Fibroblast of lung (primary cell): ENCODE results near the gene NAGLU. TPM values are rescaled to one million over a fixed set of nuclear protein-coding genes. Genes with fewer than 3 reads are reported as not detected.
"Not testable (repeated sequence)": the region's sequence is repeated elsewhere in the genome, so short reads cannot be mapped to it uniquely, and the experiment has no call there.

Experiments used
- DNase-seq, 2 donors: peaks; one replicate each; pipeline versions ENCODE4 v3.0.0 to v3.0.0-alpha.2; 2010; ENCODE audit warnings: low read depth in 2 of 2
- H2AFZ ChIP-seq: 2 replicates; pipeline ENCODE4 v1.5.1; 2012; ENCODE audit warnings: low read length, control low read depth, inconsistent platforms
- H3K27ac ChIP-seq: 2 replicates; pipeline ENCODE4 v1.5.1; 2011; ENCODE audit warnings: low read length, control low read depth; ENCODE audit not compliant: insufficient read depth
- H3K27me3 ChIP-seq: 2 replicates; pipeline ENCODE4 v1.5.1; 2011; ENCODE audit warnings: mild to moderate bottlenecking, low read length; ENCODE audit not compliant: control insufficient read depth, insufficient read depth
- H3K36me3 ChIP-seq: 2 replicates; pipeline ENCODE4 v1.5.1; 2011; ENCODE audit warnings: low read length; ENCODE audit not compliant: control insufficient read depth, insufficient read depth
- H3K4me1 ChIP-seq: 2 replicates; pipeline ENCODE4 v1.5.1; 2011; ENCODE audit warnings: low read length; ENCODE audit not compliant: control insufficient read depth, insufficient read depth; ENCODE audit errors: extremely low read depth
- H3K4me2 ChIP-seq: 2 replicates; pipeline ENCODE4 v1.5.1; 2011; ENCODE audit warnings: low read length, control low read depth; ENCODE audit not compliant: insufficient read depth; ENCODE audit errors: extremely low read depth
- H3K4me3 ChIP-seq, 4 experiments: fragments of 200-600 bp in 1 of 4; sonication (generic) in 1 of 4; replicated peaks in 1 of 4; 2 replicates each; pipeline ENCODE4 v1.5.1; 2011 to 2016; ENCODE audit warnings: low read length in 4 of 4, low read depth in 3 of 4, mild to moderate bottlenecking in 3 of 4, control low read depth in 2 of 4, inconsistent platforms in 1 of 4, mixed read lengths in 1 of 4; ENCODE audit not compliant: insufficient read depth in 1 of 4; ENCODE audit errors: control extremely low read depth in 1 of 4
- H3K79me2 ChIP-seq: 2 replicates; pipeline ENCODE4 v1.5.1; 2012; ENCODE audit warnings: mild to moderate bottlenecking, low read length, inconsistent platforms; ENCODE audit not compliant: control insufficient read depth, insufficient read depth
- H3K9ac ChIP-seq: 2 replicates; pipeline ENCODE4 v1.5.1; 2011; ENCODE audit warnings: mild to moderate bottlenecking, low read length, control low read depth; ENCODE audit not compliant: insufficient read depth
- H3K9me3 ChIP-seq: 2 replicates; pipeline ENCODE4 v1.5.1; 2012; ENCODE audit warnings: low read depth, low read length; ENCODE audit not compliant: control insufficient read depth, insufficient read depth
- H4K20me1 ChIP-seq: 2 replicates; pipeline ENCODE4 v1.5.1; 2011; ENCODE audit warnings: low read length; ENCODE audit not compliant: control insufficient read depth, insufficient read depth; ENCODE audit errors: extremely low read depth
- EZH2 ChIP-seq: IDR thresholded peaks from 2 replicates; pipeline ENCODE4 v1.5.1; 2012; ENCODE audit warnings: low read length, control low read depth, mild to moderate bottlenecking; ENCODE audit errors: missing control alignments
- polyA plus RNA-seq, 2 donors: library from polyadenylated mRNA; depleted of rRNA in 1 of 2; stranded (reverse) in 1 of 2; unstranded in 1 of 2; fragments of >200 nt; gene quantifications; 2 replicates each; pipeline ENCODE4 v1.2.1, GENCODE V29; 2011 to 2012; ENCODE audit warnings: missing spikeins in 1 of 2
- total RNA-seq: library from RNA; depleted of rRNA; stranded (reverse); fragments of >200 nt; gene quantifications from 2 replicates; pipeline ENCODE4 v1.2.1, GENCODE V29; 2014
- TF ChIP-seq, protein P1 (sequence below), 2 donors: IDR thresholded peaks in 1 of 2; conservative IDR thresholded peaks in 1 of 2; 1 replicate in 1 of 2; 2 replicates in 1 of 2; pipeline ENCODE4 v1.5.1; 2011 to 2012; ENCODE audit warnings: low read length in 2 of 2, control low read depth in 1 of 2, inconsistent platforms in 1 of 2, low read depth in 1 of 2, mild to moderate bottlenecking in 1 of 2

NAGLU gene
- total and polyA plus RNA-seq, 2 donors (not counting 1 experiment from before 2014, with no cell fraction given), result 19.5 to 31.9 TPM

DNA sequence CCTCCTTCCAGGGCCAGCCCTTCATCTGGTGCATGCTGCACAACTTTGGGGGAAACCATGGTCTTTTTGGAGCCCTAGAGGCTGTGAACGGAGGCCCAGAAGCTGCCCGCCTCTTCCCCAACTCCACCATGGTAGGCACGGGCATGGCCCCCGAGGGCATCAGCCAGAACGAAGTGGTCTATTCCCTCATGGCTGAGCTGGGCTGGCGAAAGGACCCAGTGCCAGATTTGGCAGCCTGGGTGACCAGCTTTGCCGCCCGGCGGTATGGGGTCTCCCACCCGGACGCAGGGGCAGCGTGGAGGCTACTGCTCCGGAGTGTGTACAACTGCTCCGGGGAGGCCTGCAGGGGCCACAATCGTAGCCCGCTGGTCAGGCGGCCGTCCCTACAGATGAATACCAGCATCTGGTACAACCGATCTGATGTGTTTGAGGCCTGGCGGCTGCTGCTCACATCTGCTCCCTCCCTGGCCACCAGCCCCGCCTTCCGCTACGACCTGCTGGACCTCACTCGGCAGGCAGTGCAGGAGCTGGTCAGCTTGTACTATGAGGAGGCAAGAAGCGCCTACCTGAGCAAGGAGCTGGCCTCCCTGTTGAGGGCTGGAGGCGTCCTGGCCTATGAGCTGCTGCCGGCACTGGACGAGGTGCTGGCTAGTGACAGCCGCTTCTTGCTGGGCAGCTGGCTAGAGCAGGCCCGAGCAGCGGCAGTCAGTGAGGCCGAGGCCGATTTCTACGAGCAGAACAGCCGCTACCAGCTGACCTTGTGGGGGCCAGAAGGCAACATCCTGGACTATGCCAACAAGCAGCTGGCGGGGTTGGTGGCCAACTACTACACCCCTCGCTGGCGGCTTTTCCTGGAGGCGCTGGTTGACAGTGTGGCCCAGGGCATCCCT is 7.4 kb downstream of the NAGLU start:
- H3K9ac ChIP-seq, result no peak overlapping the region
- H4K20me1 ChIP-seq, result no peaks in the 10 kb centered on the region
- DNase-seq, result no peak
- H3K36me3 ChIP-seq, result peaks cover 20% of the 10 kb centered on the region
- no peaks in the 10 kb centered on the region for H3K27me3 ChIP-seq
- TF ChIP-seq EZH2, result no peak
- TF ChIP-seq, protein P1, sequence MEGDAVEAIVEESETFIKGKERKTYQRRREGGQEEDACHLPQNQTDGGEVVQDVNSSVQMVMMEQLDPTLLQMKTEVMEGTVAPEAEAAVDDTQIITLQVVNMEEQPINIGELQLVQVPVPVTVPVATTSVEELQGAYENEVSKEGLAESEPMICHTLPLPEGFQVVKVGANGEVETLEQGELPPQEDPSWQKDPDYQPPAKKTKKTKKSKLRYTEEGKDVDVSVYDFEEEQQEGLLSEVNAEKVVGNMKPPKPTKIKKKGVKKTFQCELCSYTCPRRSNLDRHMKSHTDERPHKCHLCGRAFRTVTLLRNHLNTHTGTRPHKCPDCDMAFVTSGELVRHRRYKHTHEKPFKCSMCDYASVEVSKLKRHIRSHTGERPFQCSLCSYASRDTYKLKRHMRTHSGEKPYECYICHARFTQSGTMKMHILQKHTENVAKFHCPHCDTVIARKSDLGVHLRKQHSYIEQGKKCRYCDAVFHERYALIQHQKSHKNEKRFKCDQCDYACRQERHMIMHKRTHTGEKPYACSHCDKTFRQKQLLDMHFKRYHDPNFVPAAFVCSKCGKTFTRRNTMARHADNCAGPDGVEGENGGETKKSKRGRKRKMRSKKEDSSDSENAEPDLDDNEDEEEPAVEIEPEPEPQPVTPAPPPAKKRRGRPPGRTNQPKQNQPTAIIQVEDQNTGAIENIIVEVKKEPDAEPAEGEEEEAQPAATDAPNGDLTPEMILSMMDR (conservative IDR thresholded peaks at IDR 0.05 in 1 of 2, IDR thresholded peaks at IDR 0.05 in 1 of 2; ENCODE audit: low read depth in 1 of 2, low read length in 2 of 2), result no peak
- H2AFZ ChIP-seq, result no peak overlapping the region
- no peaks in the 10 kb centered on the region for H3K79me2 ChIP-seq
- H3K4me3 ChIP-seq, result no peak overlapping the region
- H3K9me3 ChIP-seq, result no peaks in the 10 kb centered on the region
- H3K4me2 ChIP-seq, result no peak overlapping the region
- no peaks in the 10 kb centered on the region for H3K4me1 ChIP-seq
- no peak overlapping the region for H3K27ac ChIP-seq

DNA sequence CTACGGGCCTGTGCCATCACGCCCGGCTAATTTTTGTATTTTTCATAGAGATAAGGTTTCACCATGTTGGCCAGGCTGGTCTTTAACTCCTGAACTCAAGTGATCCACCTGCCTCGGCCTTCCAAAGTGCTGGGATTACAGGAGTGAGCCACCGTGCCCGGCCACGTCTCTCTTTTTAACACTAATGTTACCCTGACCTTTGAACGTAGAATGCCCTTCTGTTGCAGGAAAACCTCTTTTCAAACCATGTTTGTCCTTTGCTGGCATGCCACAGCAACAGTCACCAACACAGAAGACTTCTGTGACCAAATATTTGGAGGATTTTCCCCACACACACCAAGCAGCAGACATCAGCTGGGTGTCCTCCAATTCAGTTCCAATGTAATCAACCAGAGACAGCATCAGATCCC is 8.8 kb downstream of the NAGLU start:
- peaks cover 13% of the 10 kb centered on the region for H3K36me3 ChIP-seq
- H3K27me3 ChIP-seq, result no peaks in the 10 kb centered on the region
- no peak overlapping the region for H3K27ac ChIP-seq
- no peaks in the 10 kb centered on the region for H3K9me3 ChIP-seq
- H4K20me1 ChIP-seq, result no peaks in the 10 kb centered on the region
- no peak overlapping the region for H3K4me2 ChIP-seq
- no peak overlapping the region for H3K4me3 ChIP-seq
- H3K79me2 ChIP-seq, result no peaks in the 10 kb centered on the region
- H2AFZ ChIP-seq, result no peak overlapping the region
- no peaks in the 10 kb centered on the region for H3K4me1 ChIP-seq
- no peak for DNase-seq
- no peak overlapping the region for H3K9ac ChIP-seq
- TF ChIP-seq, protein P1 (conservative IDR thresholded peaks at IDR 0.05 in 1 of 2, IDR thresholded peaks at IDR 0.05 in 1 of 2; ENCODE audit: low read depth in 1 of 2, low read length in 2 of 2), result no peak

DNA sequence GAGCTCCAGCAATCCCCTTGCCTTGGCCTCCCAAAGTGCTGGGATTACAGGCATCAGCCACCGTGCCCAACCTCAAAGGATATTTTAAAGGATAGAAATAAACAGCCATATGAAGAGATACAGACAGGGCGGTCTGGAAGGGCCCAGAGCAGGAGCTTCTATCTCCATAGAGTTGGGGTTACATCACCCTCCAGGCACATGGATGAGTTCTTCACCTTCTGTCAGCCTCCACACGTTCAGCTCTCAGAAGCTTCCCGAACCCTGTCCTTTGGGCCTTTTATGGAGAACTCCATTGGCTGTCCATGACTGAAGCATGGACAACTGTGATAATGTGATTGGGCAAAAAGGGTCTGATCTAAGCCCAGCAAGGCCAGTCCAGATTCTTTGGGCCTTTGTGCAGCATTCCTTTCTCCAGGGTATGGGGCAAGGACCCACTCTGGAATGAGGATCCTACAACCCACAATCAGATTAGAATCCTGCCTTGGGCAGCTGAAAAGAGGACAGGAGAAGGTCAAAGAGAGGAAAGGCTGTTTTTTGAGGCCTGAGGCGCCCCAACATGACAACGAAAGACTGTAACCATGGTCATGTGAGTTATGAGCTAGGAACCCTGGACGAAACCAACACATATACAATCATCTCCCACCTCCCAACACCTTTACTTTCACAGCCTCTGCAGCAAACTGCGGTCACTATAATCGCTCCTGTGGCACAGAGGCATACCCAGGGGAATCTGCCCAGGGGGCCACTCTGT is 9.9 kb downstream of the NAGLU start:
- H4K20me1 ChIP-seq, H3K9me3 ChIP-seq, H3K4me2 ChIP-seq, H2AFZ ChIP-seq, H3K4me3 ChIP-seq, H3K27me3 ChIP-seq, DNase-seq, H3K4me1 ChIP-seq, H3K79me2 ChIP-seq, H3K27ac ChIP-seq, H3K9ac ChIP-seq: not testable (repeated sequence)
- peaks cover 12% of the 10 kb centered on the region for H3K36me3 ChIP-seq
